Smooth muscle cell (in vitro differentiated cells): Measurements from ENCODE around the gene RABGAP1L. TPM values are rescaled to one million over a fixed set of nuclear protein-coding genes. Genes with fewer than 3 reads are reported as not detected.

Experiments used
- DNase-seq: peaks from one replicate; lab custom pipeline; 2025; ENCODE audit not compliant: unreplicated experiment; lab: John Stamatoyannopoulos, UW
- H2AFZ ChIP-seq: fragments of 200-600 bp; sonication (generic); 2 replicates; pipeline ENCODE4 v1.6.0; 2016; ENCODE audit warnings: antibody characterized with exemption, low read depth, mild to moderate bottlenecking
- H3F3A ChIP-seq: fragments of 200-600 bp; sonication (generic); 2 replicates; pipeline ENCODE4 v1.6.0; 2017; ENCODE audit warnings: antibody characterized with exemption, low read depth
- H3K27ac ChIP-seq: fragments of 200-600 bp; sonication (generic); 2 replicates; pipeline ENCODE4 v1.5.1; 2016; ENCODE audit warnings: low read depth, mild to moderate bottlenecking
- H3K27me3 ChIP-seq: fragments of 200-600 bp; sonication (generic); 2 replicates; pipeline ENCODE4 v1.6.1; 2016; ENCODE audit warnings: low read depth, mild to moderate bottlenecking
- H3K36me3 ChIP-seq: fragments of 200-600 bp; sonication (generic); 2 replicates; pipeline ENCODE4 v1.5.1; 2016; ENCODE audit warnings: low read depth
- H3K4me1 ChIP-seq: fragments of 200-600 bp; sonication (generic); 2 replicates; pipeline ENCODE4 v1.5.1; 2016; ENCODE audit warnings: low read depth
- H3K4me2 ChIP-seq: fragments of 200-600 bp; sonication (generic); 2 replicates; pipeline ENCODE4 v1.6.0; 2016; ENCODE audit warnings: mild to moderate bottlenecking
- H3K4me3 ChIP-seq: fragments of 200-600 bp; sonication (generic); 2 replicates; pipeline ENCODE4 v1.5.1; 2016; ENCODE audit warnings: mild to moderate bottlenecking
- H3K79me2 ChIP-seq: fragments of 200-600 bp; sonication (generic); 2 replicates; pipeline ENCODE4 v1.6.0; 2016; ENCODE audit warnings: low read depth, mild to moderate bottlenecking
- H3K9ac ChIP-seq: fragments of 200-600 bp; sonication (generic); 2 replicates; pipeline ENCODE4 v1.6.0; 2016; ENCODE audit warnings: low read depth
- H3K9me3 ChIP-seq: fragments of 200-600 bp; sonication (generic); replicated peaks from 2 replicates; pipeline ENCODE4 v1.5.1; 2016; ENCODE audit warnings: low read depth
- H4K20me1 ChIP-seq: fragments of 200-600 bp; sonication (generic); 2 replicates; pipeline ENCODE4 v1.6.0; 2016; ENCODE audit warnings: low read depth
- CTCF ChIP-seq: fragments of 200-600 bp; sonication (generic); IDR thresholded peaks from 2 replicates; pipeline ENCODE4 v1.5.1; 2017; ENCODE audit warnings: borderline replicate concordance, mild to moderate bottlenecking, antibody characterized with exemption; ENCODE audit not compliant: insufficient read depth, poor library complexity, severe bottlenecking
- WGBS: methylation state at CpG from one replicate; pipeline ENCODE4 v1.1.7; 2016; ENCODE audit warnings: low lambda C conversion rate; 5-methylcytosine and 5-hydroxymethylcytosine counted together
- polyA plus RNA-seq: library from polyadenylated mRNA; unstranded; fragments of >200 nt; fragmentation: Nextera tagmentation; extraction: Ambion mirVana; gene quantifications from 2 replicates; pipeline ENCODE4 v1.2.1, GENCODE V29; 2016
- total RNA-seq: library from RNA; depleted of rRNA; stranded (reverse); fragments of >200 nt; gene quantifications from 2 replicates; pipeline ENCODE4 v1.2.3, GENCODE V29; 2014

Gene RABGAP1L
- total and polyA plus RNA-seq, 2 experiments from 2014 or later, result 4.8 to 24.7 TPM

GRCh38 chr1:174997041-174997440 lies 837.7 kb downstream of the RABGAP1L start:
- Histone ChIP-seq H3K79me2 (peaks cover 20% of the 10 kb centered on the region), H3K9ac (no peak overlapping the region), H4K20me1 (peaks cover 4% of the 10 kb centered on the region), H3K27ac (no peak overlapping the region), H2AFZ (no peak overlapping the region), H3K4me3 (no peak overlapping the region), H3K9me3 (no peaks in the 10 kb centered on the region), H3K4me1 (peaks cover 17% of the 10 kb centered on the region), H3K36me3 (no peaks in the 10 kb centered on the region), H3K4me2 (no peak overlapping the region), H3K27me3 (no peaks in the 10 kb centered on the region), H3F3A (peaks cover 7% of the 10 kb centered on the region)
- WGBS, result 88% methylated on average over 3 of the region's 3 CpGs
- no peak for TF ChIP-seq CTCF
- DNase-seq, result no peak

- peak; percentile 74 for TF ChIP-seq CTCF
- DNase-seq, result no peak
- Histone ChIP-seq H4K20me1 (peaks cover 10% of the 10 kb centered on the region), H3F3A (peaks cover 7% of the 10 kb centered on the region), H3K36me3 (no peaks in the 10 kb centered on the region), H3K4me2 (peak overlapping the region; percentile 86), H2AFZ (peak overlapping the region; percentile 57), H3K4me1 (peaks cover 20% of the 10 kb centered on the region), H3K79me2 (peaks cover 36% of the 10 kb centered on the region), H3K9ac (peak overlapping the region; percentile 97), H3K4me3 (peak overlapping the region; percentile 55), H3K9me3 (no peaks in the 10 kb centered on the region), H3K27ac (peak overlapping the region; percentile 97), H3K27me3 (no peaks in the 10 kb centered on the region)
- 7% methylated on average over 19 of the region's 19 CpGs for WGBS
Measured at GRCh38 chr1:174998569-174999215, 839.4 kb downstream of the RABGAP1L start.

GRCh38 chr1:174999216-174999935 lies 840.1 kb downstream of the RABGAP1L start:
- no peaks in the 10 kb centered on the region for H3K9me3 ChIP-seq
- peak overlapping the region; percentile 97 for H3K9ac ChIP-seq
- no peaks in the 10 kb centered on the region for H3K27me3 ChIP-seq
- no peaks in the 10 kb centered on the region for H3K36me3 ChIP-seq
- DNase-seq, result peak; percentile 96
- H3K4me3 ChIP-seq, result peak overlapping the region; percentile 74
- peaks cover 20% of the 10 kb centered on the region for H3K4me1 ChIP-seq
- WGBS, result under 1% methylated on average over 55 of the region's 58 CpGs
- peaks cover 10% of the 10 kb centered on the region for H4K20me1 ChIP-seq
- peaks cover 43% of the 10 kb centered on the region for H3K79me2 ChIP-seq
- no peak for TF ChIP-seq CTCF
- peaks cover 7% of the 10 kb centered on the region for H3F3A ChIP-seq
- H2AFZ ChIP-seq, result peak overlapping the region; percentile 57
- peak overlapping the region; percentile 97 for H3K27ac ChIP-seq
- peak overlapping the region; percentile 86 for H3K4me2 ChIP-seq
